ENCODE data around the gene WDR70.

- TF ChIP-seq RAD21 (IDR thresholded peaks at IDR 0.05; ENCODE audit: low read length) (no peak), REST (IDR thresholded peaks at IDR 0.05; ENCODE audit: low read depth, low read length) (no peak), CTCF (IDR thresholded peaks at IDR 0.05) (no peak), RFX5 (IDR thresholded peaks at IDR 0.05; ENCODE audit: low read length) (no peak), POLR2AphosphoS5 (IDR thresholded peaks at IDR 0.05; ENCODE audit: low read depth, low read length) (no peak), EP300 (IDR thresholded peaks at IDR 0.05; ENCODE audit: borderline replicate concordance in 1 of 2, low read depth in 1 of 2, low read length in 1 of 2) (no peak), TEAD4 (IDR thresholded peaks at IDR 0.05; ENCODE audit: borderline replicate concordance, insufficient read depth) (no peak), RCOR1 (IDR thresholded peaks at IDR 0.05; ENCODE audit: low read length) (no peak), IRF3 (IDR thresholded peaks at IDR 0.05; ENCODE audit: low read depth, low read length) (no peak)
Observed at GRCh38 chr5:37715992-37716391, 336.9 kb downstream of the WDR70 start.
